Stimulated activated CD4-positive, alpha-beta T cell treated with anti-CD3 and anti-CD28 coated beads, TNF-alpha, amount 100 ng/mL, for 4 hours (primary cell): ENCODE data around the gene CNR2.
A peak's percentile ranks its signal among the peaks of the same experiment; 100 is the strongest.
"Not testable (repeated sequence)": the region's sequence is repeated elsewhere in the genome, so short reads cannot be mapped to it uniquely, and the experiment has no call there.

Experiments used
- DNase-seq, 3 experiments: peaks; one replicate each; pipeline ENCODE4 v3.0.0-alpha.2; 2020; ENCODE audit warnings: low read depth in 3 of 3

Gene CNR2

DNA sequence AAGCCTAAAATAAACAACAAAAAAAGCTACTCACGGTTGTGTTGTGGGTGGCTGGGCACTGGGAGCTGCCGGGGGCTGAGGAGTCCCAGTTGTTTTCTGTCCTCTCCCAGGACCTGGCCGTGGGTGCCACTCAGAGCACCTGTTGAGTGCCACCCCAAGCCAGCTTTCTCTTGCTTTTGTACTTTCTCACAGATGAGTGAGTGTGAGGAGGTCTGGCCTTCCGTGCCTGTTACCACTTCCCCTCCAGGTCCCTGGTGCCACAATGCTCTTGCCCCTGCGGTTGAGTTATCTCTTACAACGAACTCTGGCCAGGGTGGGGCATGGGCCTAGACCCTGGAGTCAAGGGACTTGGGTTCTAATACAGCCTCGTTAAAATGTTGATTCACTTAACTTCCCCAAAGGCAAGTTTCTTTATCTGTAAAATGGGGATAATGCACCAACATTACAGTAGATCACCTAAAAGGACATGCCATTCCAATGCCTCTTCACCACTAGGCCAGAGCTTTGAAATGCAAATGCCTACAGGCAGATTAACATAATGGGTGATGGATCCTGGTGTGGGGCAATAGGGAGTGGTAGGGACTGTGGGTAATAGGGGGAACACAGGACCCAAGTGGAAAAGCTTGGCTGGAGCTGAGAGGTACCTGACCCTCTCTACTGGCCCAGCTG lies at the start of gene CNR2:
Gene CNR2 (minus strand): TSS at position 151 of the 669 bp plus-strand sequence. CDS start 37,745 bp downstream, outside the sequence.
- DNase-seq = no peak

DNA sequence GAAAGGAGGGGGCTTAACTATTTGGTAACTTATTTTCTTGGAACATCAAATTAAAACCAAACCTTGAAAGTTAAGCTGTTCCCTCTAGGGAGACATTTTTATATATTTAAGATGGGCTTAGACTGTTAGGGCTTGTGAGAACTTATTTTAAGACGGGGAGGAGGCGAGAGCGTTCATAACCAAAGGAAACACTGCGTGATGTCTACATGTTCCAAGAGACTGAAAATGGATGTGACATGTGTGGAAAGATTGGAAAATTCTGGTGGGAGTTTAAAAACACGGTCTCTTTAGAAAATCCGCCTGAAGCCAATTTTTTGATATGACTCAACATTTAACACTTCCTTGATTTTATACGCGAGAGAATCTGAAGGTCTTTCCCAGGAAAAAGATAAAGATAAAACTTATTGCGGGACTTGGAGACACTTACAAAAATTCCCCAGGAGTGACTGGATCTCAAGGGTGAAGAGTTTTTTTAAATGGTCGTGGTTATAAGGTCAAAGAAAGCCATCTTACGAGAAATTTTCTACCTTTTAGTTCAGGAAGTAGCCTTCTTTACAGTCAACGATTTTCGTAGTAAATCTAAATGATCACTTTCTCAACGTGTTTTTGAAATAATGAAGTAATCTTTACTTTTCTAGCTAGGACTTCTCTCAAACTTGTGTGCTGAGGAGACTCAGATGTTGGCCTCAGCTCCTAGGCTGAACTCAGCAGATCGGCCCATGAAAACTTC lies 47.3 kb upstream of the CNR2 start:
- no peak for DNase-seq

DNA sequence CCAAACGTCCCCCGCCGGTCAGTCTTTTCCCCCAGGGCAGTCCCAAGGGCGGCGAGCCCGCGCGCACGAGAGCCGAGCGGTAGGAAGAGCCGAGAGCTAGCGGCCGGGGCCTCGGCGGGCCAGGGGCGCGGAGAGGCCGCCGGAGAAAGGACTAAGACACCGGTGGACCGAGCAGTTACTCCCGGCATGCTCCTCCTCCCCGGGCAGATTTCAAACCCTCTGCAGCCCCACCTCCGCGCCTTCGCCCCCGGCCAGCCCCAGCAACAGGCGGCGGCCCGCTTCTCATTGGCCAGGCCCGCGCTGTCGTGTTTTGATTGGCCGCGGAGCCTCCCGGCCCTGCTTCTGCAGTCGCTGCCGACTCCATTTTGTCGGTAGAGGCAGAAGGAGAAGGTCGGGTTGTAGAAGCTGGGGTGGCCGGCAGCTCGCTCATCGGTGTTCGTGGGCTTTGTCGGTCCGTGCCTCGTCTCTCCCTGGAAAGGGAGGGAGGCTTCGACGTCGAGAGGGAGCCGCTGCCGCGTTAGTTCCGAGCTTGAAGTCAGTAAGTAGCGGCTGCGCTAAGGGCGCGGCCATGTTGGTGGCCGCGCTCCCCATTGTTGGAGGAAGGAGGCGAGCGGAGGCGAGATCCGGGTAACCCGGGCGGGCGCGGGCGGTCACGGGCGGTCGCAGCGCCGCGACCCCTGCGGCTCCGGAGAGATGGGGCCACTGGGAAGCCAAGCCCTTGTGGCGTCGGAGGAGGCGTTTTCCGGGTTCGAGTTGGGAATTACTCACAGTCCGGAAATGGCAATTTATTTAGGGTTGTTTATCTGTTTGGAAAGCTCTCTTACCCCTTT lies 46.5 kb upstream of the CNR2 start, which contains the start of gene PNRC2:
Gene PNRC2 (plus strand): TSS at position 368 of the 830 bp plus-strand sequence. CDS start 1,630 bp downstream, outside the sequence.
- DNase-seq = peak; percentile 92 to 95 (median 92)

- DNase-seq = peak; percentile 66 to 82 (median 69)
Observed at GRCh38 chr1:23958810-23959460, 45.8 kb upstream of the CNR2 start.

- DNase-seq = not testable (repeated sequence)
Observed at GRCh38 chr1:23958040-23958809, 45.1 kb upstream of the CNR2 start.

- no peak for DNase-seq
Observed at GRCh38 chr1:23957096-23957495, 43.9 kb upstream of the CNR2 start.

GRCh38 chr1:23953020-23953419 lies 39.9 kb upstream of the CNR2 start:
- no peak for DNase-seq

DNA sequence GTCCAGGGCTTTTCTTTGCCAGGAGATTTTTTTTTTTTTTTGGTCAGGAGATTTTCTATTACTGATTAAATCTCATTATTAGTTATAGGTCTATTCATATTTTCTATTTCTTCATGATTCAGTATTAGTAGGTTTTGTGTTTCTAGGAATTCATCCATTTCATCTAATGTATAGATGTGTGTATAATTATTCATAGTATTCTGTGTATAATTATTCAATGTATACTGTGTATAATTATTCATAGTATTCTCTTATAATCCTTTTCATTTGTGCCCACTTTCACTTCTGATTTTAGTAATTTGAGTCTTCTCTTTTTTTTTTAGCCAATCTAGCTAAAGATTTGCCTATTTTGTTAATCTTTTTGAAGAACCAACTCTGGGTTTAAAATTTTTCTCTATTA lies 34.2 kb upstream of the CNR2 start:
- no peak for DNase-seq

GRCh38 chr1:23936481-23937176 lies 23.5 kb upstream of the CNR2 start:
- no peak for DNase-seq

DNA sequence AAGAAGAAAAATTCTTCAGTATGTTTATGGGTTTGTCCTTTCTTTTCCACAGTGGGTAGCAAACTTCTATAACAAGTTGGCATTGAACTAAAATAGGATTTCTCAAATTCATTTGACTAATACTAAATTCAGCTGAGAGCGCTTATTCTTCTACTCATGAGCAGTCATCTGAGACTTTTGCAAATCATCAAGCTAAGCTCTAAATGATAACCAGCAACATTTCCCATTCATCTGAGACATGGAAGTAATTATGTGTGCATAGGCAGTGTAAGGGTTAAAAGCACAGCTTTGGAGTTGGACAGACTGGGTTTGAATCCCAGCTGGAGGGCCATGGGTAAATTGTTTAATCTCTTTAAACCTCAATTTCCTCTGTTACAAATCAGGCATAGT lies 18.3 kb upstream of the CNR2 start:
- no peak for DNase-seq

- no peak for DNase-seq
Observed at GRCh38 chr1:23930861-23931490, 17.8 kb upstream of the CNR2 start.

DNA sequence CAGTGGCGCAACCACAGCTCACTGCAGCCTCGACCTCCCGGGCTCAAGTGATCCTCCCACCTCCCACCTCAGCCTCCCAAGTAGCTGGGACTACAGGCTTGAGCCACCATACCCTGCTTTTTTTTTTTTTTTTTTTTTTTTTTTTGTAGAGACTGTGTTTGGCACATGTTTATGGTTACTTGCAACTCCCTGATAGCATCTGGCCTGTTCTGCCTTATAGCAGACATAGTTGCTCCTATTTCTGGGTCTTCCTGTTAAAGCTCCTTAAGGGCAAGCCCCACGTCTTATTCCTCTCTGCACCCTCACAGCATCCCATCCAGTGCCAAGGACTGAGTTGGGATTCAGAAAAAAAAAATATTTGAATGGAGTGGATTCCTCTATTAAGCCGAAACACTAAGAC lies 17.1 kb upstream of the CNR2 start:
- DNase-seq = no peak

GRCh38 chr1:23928789-23929188 lies 15.6 kb upstream of the CNR2 start:
- DNase-seq = no peak

DNA sequence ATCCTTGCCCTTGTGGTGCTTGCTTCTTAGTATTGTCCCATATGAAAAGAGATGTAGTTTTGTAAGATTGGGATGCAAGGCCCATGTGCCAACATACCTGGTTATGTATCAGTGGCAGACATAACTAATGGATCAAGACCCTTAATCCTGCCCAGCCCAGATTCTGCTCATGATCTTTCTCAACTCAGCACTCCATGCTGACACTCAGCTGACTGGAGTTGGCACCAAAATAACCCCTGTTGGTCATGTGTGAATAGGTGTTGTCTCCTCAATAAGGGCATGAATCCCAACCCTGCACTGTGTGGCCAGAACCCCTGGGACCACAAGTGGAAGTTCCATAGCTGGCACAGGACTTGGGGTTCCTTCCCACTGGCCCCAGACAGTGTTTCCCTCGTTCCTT lies 13.9 kb upstream of the CNR2 start:
- DNase-seq = no peak

GRCh38 chr1:23925279-23925678 lies 12.1 kb upstream of the CNR2 start:
- DNase-seq = no peak

DNA sequence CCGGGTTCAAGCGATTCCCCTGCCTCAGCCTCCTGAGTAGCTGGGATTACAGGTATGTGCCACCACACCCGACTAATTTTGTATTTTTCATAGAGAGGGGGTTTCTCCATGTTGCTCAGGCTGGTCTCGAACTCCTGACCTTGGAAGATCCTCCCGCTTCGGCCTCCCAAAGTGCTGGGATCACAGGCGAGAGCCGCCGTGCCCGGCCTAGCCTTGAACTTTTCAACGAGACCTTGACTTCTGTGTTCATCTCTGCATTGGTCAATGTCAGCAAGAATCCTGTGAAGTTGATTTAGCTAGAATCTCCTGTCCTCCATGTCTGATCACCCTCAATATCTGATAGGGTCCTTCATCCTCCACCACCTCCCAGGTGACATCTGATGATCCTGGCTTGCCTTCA lies 11.4 kb upstream of the CNR2 start:
- no peak for DNase-seq

GRCh38 chr1:23923592-23924499 lies 10.7 kb upstream of the CNR2 start:
- no peak for DNase-seq

DNA sequence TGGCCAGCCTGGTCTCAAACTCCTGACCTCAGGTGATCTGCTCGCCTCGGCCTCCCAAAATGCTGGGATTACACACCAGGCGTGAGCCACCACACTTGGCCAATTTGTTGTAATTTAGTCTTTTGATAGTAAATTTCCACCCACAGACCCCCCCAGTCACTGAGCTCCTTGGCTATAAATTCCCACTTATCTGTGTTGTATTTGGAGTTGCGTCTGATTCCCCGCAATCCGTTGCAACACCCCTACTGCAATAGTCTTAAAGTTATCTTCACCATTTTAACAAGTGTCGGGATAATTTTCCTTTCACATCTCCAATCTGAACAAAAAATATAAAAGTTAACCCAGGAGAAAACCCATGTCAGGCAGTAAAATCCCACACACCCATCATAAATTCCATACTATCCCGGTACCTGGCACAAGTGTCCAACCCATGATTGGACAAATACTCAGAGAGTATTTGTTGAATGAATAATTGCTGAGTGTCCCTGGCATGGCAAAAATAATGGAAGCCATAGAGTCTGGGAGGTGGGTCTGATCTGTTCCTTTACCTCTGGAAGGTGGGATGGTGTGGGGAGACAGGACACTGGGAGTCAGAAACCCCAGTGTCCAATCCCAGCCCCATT lies 9.3 kb upstream of the CNR2 start:
- DNase-seq = no peak
